Esophagus squamous epithelium (tissue), 5 donors: ENCODE measurements around the gene ARNT2. TPM values are rescaled to one million over a fixed set of nuclear protein-coding genes. Genes with fewer than 3 reads are reported as not detected.
A peak's percentile ranks its signal among the peaks of the same experiment; 100 is the strongest.

Experiments used
- DNase-seq: peaks from one replicate; lab custom pipeline; 2025; lab: John Stamatoyannopoulos, UW
- H3K27ac ChIP-seq, 4 donors: fragments of 200-600 bp; sonication (generic); one replicate each; pipeline ENCODE4 v1.5.1; 2016 to 2019; ENCODE audit warnings: mild to moderate bottlenecking in 1 of 4
- H3K27me3 ChIP-seq, 4 donors: fragments of 200-600 bp; sonication (generic); 1 replicate in 3 of 4; 2 replicates in 1 of 4; pipeline versions ENCODE4 v1.5.1 to v1.6.0; 2017 to 2021; ENCODE audit warnings: antibody characterized with exemption in 1 of 4
- H3K36me3 ChIP-seq, 3 donors: fragments of 200-600 bp; sonication (generic); one replicate each; pipeline ENCODE4 v1.5.1; 2016 to 2019
- H3K4me1 ChIP-seq, 3 donors: fragments of 200-600 bp; sonication (generic); one replicate each; pipeline ENCODE4 v1.5.1; 2017 to 2019
- H3K4me3 ChIP-seq, 4 donors: fragments of 200-600 bp; sonication (generic); 1 replicate in 3 of 4; 2 replicates in 1 of 4; pipeline ENCODE4 v1.5.1; 2016 to 2019; ENCODE audit warnings: mild to moderate bottlenecking in 2 of 4, moderate library complexity in 1 of 4
- H3K9me3 ChIP-seq, 3 donors: fragments of 200-600 bp; sonication (generic); one replicate each; pipeline ENCODE4 v1.5.1; 2016 to 2019
- POLR2A ChIP-seq, 4 donors: fragments of 450-650 bp; IDR thresholded peaks; one replicate each; pipeline ENCODE4 v1.6.1; 2017; ENCODE audit warnings: antibody characterized with exemption in 4 of 4, mild to moderate bottlenecking in 4 of 4, moderate library complexity in 3 of 4
- WGBS, 2 donors: methylation state at CpG; one replicate each; pipeline ENCODE4 v1.1.5; 2018; 5-methylcytosine and 5-hydroxymethylcytosine counted together
- intact Hi-C: fragments of 100-400 bp; cut with DNase I; formaldehyde crosslinking; loops from one replicate; pipeline ENCODE4 v1.15.0; 2022
- total RNA-seq, 4 donors: library from RNA; depleted of rRNA; stranded (reverse); fragments of >200 nt; gene quantifications; one replicate each; pipeline ENCODE4 v1.1.0, GENCODE V29; 2016
- TF ChIP-seq, protein P1 (sequence below), 6 experiments: fragments of 450-650 bp in 4 of 6; fragments of 200-600 bp in 2 of 6; sonication (generic) in 2 of 6; IDR thresholded peaks; one replicate each; pipeline ENCODE4 v1.5.1; 2016 to 2019; ENCODE audit warnings: antibody characterized with exemption in 6 of 6, mild to moderate bottlenecking in 4 of 6, moderate library complexity in 4 of 6
- donor health status: DM: yes; HTN: yes; CAD: no.

ARNT2 gene
- total RNA-seq, 4 donors from 2014 or later, result 0.15 to 5.7 (median 1.7) TPM

DNA sequence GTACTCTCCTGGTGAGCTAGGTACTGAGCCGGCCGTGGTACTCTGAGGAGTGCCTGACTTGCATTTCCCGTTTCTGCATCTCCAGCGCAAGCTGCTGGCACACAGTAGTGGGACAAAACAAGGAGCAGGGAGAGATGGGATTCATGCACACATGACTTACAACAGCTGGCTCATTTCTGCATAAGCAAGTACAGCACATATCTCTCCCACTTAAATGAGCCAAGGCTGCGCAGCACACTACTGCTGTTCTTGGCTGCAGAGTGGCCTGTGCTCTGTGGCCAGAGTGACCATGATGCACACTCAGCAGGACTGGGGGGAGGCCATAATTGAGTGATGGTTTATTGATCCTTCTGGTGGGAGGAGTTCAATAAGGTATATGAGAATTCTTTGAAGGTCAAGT lies 231.8 kb downstream of the ARNT2 start:
- Histone ChIP-seq H3K36me3 (no peaks in the 10 kb centered on the region), H3K4me1 (peaks cover 0 to 19% (median 0%) of the 10 kb centered on the region in 3 donors), H3K9me3 (peaks cover 0 to 5% (median 4%) of the 10 kb centered on the region in 3 donors), H3K27me3 (no peaks in the 10 kb centered on the region), H3K27ac (peak overlapping the region in 1 of 4 donors; percentile 38), H3K4me3 (no peak overlapping the region)
- DNase-seq, result no peak
- intact Hi-C loops, result loop anchor here (5.0 kb wide), 1 partner anchor 69 kb away; no protein-coding TSS in a partner anchor
- TF ChIP-seq, protein P1, sequence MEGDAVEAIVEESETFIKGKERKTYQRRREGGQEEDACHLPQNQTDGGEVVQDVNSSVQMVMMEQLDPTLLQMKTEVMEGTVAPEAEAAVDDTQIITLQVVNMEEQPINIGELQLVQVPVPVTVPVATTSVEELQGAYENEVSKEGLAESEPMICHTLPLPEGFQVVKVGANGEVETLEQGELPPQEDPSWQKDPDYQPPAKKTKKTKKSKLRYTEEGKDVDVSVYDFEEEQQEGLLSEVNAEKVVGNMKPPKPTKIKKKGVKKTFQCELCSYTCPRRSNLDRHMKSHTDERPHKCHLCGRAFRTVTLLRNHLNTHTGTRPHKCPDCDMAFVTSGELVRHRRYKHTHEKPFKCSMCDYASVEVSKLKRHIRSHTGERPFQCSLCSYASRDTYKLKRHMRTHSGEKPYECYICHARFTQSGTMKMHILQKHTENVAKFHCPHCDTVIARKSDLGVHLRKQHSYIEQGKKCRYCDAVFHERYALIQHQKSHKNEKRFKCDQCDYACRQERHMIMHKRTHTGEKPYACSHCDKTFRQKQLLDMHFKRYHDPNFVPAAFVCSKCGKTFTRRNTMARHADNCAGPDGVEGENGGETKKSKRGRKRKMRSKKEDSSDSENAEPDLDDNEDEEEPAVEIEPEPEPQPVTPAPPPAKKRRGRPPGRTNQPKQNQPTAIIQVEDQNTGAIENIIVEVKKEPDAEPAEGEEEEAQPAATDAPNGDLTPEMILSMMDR (IDR thresholded peaks at IDR 0.05), result no peak
- no peak for TF ChIP-seq POLR2A (IDR thresholded peaks at IDR 0.05)
- WGBS, 2 donors, result 82% methylated on average over 4 to 5 of the region's 5 CpGs

DNA sequence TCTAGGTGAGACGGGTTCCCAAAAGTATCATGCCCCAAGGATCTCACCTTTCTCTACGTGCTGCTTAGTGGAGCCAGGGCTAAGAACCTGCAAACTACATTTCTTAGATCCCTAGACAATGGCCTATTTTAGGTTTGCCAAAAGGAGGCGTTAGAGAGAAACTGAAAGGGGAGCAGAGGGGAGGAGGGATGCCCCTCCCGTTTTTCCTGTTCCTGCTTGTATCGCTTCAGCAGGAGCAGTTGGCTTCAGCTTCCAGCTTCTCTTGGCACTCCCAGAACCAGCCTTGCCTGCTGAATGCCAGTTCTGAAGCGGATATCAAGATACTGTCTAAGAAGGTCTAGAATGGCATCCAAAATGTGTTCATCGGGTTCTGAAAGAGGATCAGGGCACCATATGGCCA lies 232.5 kb downstream of the ARNT2 start:
- Histone ChIP-seq H3K36me3 (no peaks in the 10 kb centered on the region), H3K27ac (peak overlapping the region in 3 of 4 donors; percentile 32 to 51 (median 45)), H3K9me3 (peaks cover 0 to 10% (median 7%) of the 10 kb centered on the region in 3 donors), H3K4me1 (peaks cover 0 to 19% (median 0%) of the 10 kb centered on the region in 3 donors), H3K27me3 (no peaks in the 10 kb centered on the region), H3K4me3 (no peak overlapping the region)
- 22 to 32% methylated on average over 7 of the region's 7 CpGs for WGBS, 2 donors
- intact Hi-C loops, result loop anchor here (5.0 kb wide), 1 partner anchor 69 kb away; no protein-coding TSS in a partner anchor
- TF ChIP-seq, protein P1 (IDR thresholded peaks at IDR 0.05), result peak in 3 of 6 experiments; percentile 8 to 45 (median 28)
- no peak for TF ChIP-seq POLR2A (IDR thresholded peaks at IDR 0.05)
- DNase-seq, result no peak

DNA sequence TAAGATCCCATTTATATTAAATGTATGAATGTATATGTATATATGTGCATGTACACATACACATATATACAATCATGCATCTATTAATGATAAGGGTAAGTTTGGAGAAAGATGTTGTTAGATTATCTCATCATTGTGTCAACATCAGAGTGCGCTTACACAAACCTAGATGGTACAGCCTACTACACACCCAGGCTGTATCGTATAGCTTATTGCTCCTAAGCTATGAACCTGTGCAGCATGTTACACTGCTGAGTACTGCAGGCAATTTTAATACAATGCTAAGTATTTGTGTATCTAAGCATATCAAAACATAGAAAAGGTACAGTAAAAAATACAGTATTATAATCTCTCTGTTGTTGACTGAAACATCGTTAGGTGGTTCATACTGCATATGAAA lies 233.6 kb downstream of the ARNT2 start:
- H3K4me3 ChIP-seq, result no peak overlapping the region
- TF ChIP-seq, protein P1 (IDR thresholded peaks at IDR 0.05), result no peak
- no peak for TF ChIP-seq POLR2A (IDR thresholded peaks at IDR 0.05)
- no peak overlapping the region for H3K27ac ChIP-seq
- H3K36me3 ChIP-seq, result no peaks in the 10 kb centered on the region
- no peak for DNase-seq
- H3K9me3 ChIP-seq, result peaks cover 0 to 10% (median 7%) of the 10 kb centered on the region in 3 donors
- H3K4me1 ChIP-seq, result peaks cover 0 to 19% (median 0%) of the 10 kb centered on the region in 3 donors
- intact Hi-C loops, result loop anchor here (5.0 kb wide), 1 partner anchor 70 kb away; no protein-coding TSS in a partner anchor
- 57 to 87% methylated on average over 3 of the region's 3 CpGs for WGBS, 2 donors
- H3K27me3 ChIP-seq, result no peaks in the 10 kb centered on the region

DNA sequence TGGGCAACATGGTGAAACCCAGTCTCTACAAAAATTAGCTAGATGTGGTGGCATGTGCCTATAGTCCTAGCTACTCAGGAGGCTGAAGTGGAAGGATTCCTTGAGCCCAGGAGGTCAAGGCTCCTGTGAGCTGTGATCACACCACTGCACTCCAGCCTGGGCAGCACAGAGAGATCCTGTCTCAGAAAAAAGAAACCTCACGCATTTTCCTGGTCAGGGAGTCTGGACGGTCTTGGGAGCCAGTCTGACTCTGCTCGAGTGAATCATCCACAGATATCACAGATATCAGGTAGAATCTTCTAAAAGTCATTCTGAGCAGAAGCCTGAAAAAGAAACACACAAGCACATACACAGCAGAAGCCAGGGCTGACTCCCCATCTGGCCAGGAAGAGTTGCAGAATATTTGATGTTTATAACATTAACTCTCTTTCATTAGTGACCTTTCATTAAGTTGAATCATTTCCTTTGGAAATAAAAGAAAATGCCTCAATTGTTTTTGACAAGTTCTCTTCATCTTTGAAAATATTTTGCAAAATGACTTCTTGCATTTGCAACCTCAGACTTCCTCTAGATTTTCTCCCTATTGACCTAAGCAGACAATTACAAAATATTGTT lies 234.5 kb downstream of the ARNT2 start:
- no peak for DNase-seq
- Histone ChIP-seq H3K9me3 (peaks cover 0 to 10% (median 7%) of the 10 kb centered on the region in 3 donors), H3K27ac (no peak overlapping the region), H3K36me3 (no peaks in the 10 kb centered on the region), H3K4me3 (no peak overlapping the region), H3K27me3 (no peaks in the 10 kb centered on the region), H3K4me1 (peaks cover 0 to 13% (median 0%) of the 10 kb centered on the region in 3 donors)
- 66 to 79% methylated on average over 3 of the region's 3 CpGs for WGBS, 2 donors
- intact Hi-C loops, result loop anchor here (5.0 kb wide), 1 partner anchor 71 kb away; no protein-coding TSS in a partner anchor
- no peak for TF ChIP-seq POLR2A (IDR thresholded peaks at IDR 0.05)
- TF ChIP-seq, protein P1 (IDR thresholded peaks at IDR 0.05), result no peak

DNA sequence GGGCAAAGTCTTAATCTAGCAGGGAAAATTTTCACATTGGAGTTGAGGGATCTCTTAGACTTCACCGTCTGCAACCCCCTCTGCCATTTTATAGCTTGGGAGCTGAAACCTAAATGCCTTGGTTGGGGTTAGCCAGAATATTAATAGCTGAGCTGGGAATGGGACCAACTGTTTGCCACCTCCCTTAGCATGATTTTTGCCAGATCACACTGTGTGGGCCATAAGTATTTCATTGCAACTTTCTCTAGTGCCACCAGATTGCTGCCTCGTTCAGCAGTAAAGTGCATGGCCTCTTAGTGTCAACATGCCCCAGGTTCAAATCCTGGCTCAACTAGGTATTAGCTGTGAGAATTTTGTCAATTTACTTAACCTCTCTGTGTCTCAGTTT lies 235.0 kb downstream of the ARNT2 start:
- Histone ChIP-seq H3K4me1 (peaks cover 0 to 13% (median 0%) of the 10 kb centered on the region in 3 donors), H3K4me3 (no peak overlapping the region), H3K36me3 (no peaks in the 10 kb centered on the region), H3K27ac (no peak overlapping the region), H3K9me3 (peaks cover 0 to 10% (median 7%) of the 10 kb centered on the region in 3 donors), H3K27me3 (no peaks in the 10 kb centered on the region)
- TF ChIP-seq POLR2A (IDR thresholded peaks at IDR 0.05), result no peak
- TF ChIP-seq, protein P1 (IDR thresholded peaks at IDR 0.05), result no peak
- WGBS, 2 donors, result 57 to 79% methylated on average over 2 of the region's 2 CpGs
- intact Hi-C loops, result loop anchor here (5.0 kb wide), 1 partner anchor 72 kb away; no protein-coding TSS in a partner anchor
- no peak for DNase-seq
